HepG2 (cell line): ENCODE measurements around the gene POU2AF2. TPM values are rescaled to one million over a fixed set of nuclear protein-coding genes. Genes with fewer than 3 reads are reported as not detected.

Experiments used
- HES4 ChIP-seq: sonication (generic); formaldehyde crosslinking; IDR thresholded peaks from 2 replicates; pipeline ENCODE4 v1.9.0; 2021; ENCODE audit warnings: mild to moderate bottlenecking, missing genetic modification reagents, borderline replicate concordance
- HNRNPLL ChIP-seq: fragments of 200-400 bp; formaldehyde crosslinking; IDR thresholded peaks from 2 replicates; pipeline ENCODE4 v1.6.1; 2017; ENCODE audit warnings: mild to moderate bottlenecking, low read depth, low read length; ENCODE audit not compliant: poor library complexity, severe bottlenecking
- PHF21A ChIP-seq: sonication (generic); formaldehyde crosslinking; IDR thresholded peaks from 2 replicates; pipeline ENCODE4 v1.5.0; 2020; ENCODE audit warnings: mild to moderate bottlenecking, missing genetic modification reagents
- RAD21 ChIP-seq: fragments of 450-650 bp; formaldehyde crosslinking; IDR thresholded peaks from 2 replicates; pipeline ENCODE4 v1.5.0; 2020; ENCODE audit warnings: mild to moderate bottlenecking
- RELA ChIP-seq: sonication (generic); formaldehyde crosslinking; IDR thresholded peaks from 2 replicates; pipeline ENCODE4 v1.4.0; 2020; ENCODE audit warnings: missing genetic modification reagents
- SALL1 ChIP-seq: sonication (generic); formaldehyde crosslinking; IDR thresholded peaks from 2 replicates; pipeline ENCODE4 v1.8.0; 2022; ENCODE audit warnings: mild to moderate bottlenecking, missing genetic modification reagents
- SIX4 ChIP-seq: sonication (generic); formaldehyde crosslinking; IDR thresholded peaks from 2 replicates; pipeline ENCODE4 v1.4.0; 2020; ENCODE audit warnings: missing genetic modification reagents
- TEAD3 ChIP-seq: optimal IDR thresholded peaks from 2 replicates; pipeline ENCODE3; 2016; ENCODE audit warnings: borderline replicate concordance
- TGIF2 ChIP-seq: IDR thresholded peaks from 2 replicates; pipeline ENCODE4 v1.6.1; 2016; ENCODE audit warnings: control low read depth, missing compliant biosample characterization
- ZNF17 ChIP-seq: sonication (generic); formaldehyde crosslinking; IDR thresholded peaks from 2 replicates; pipeline ENCODE4 v1.5.0; 2020; ENCODE audit warnings: mild to moderate bottlenecking, missing genetic modification reagents
- ZNF329 ChIP-seq: sonication (generic); formaldehyde crosslinking; IDR thresholded peaks from 2 replicates; pipeline ENCODE4 v1.9.0; 2021; ENCODE audit warnings: low read depth, mild to moderate bottlenecking, missing genetic modification reagents
- ZNF431 ChIP-seq: sonication (generic); formaldehyde crosslinking; IDR thresholded peaks from 2 replicates; pipeline ENCODE4 v1.9.0; 2022; ENCODE audit warnings: missing genetic modification reagents, low read depth, mild to moderate bottlenecking, borderline replicate concordance
- ZNF460 ChIP-seq: sonication (generic); formaldehyde crosslinking; IDR thresholded peaks from 2 replicates; pipeline ENCODE4 v1.5.1; 2020; ENCODE audit warnings: missing genetic modification reagents, mild to moderate bottlenecking, borderline replicate concordance
- ZNF558 ChIP-seq: sonication (generic); formaldehyde crosslinking; IDR thresholded peaks from 2 replicates; pipeline ENCODE4 v1.9.0; 2022; ENCODE audit warnings: mild to moderate bottlenecking, missing genetic modification reagents, borderline replicate concordance
- ZSCAN25 ChIP-seq: sonication (generic); formaldehyde crosslinking; IDR thresholded peaks from 2 replicates; pipeline ENCODE4 v1.8.0; 2022; ENCODE audit warnings: mild to moderate bottlenecking, missing genetic modification reagents
- polyA plus RNA-seq, 8 experiments: library from polyadenylated mRNA; depleted of rRNA in 3 of 8; stranded (reverse) in 7 of 8; unstranded in 1 of 8; fragments of >200 nt; fragmentation: Illumina TruSeq in 4 of 8; extraction: Trizol in 4 of 8; gene quantifications; 2 replicates each; pipeline versions ENCODE4 v1.2.1 to v1.2.3, GENCODE V29; 2011 to 2016; ENCODE audit warnings: low read depth in 4 of 8, missing spikeins in 1 of 8, mixed read lengths in 1 of 8; ENCODE audit not compliant: insufficient read depth in 1 of 8
- total RNA-seq, 5 experiments: library from RNA; depleted of rRNA; stranded (reverse); fragments of >200 nt; fragmentation: Illumina TruSeq; extraction: Trizol; gene quantifications; 2 replicates each; pipeline ENCODE4 v1.2.3, GENCODE V29; 2016; ENCODE audit warnings: low read depth in 1 of 5

The POU2AF2 gene
- total and polyA plus RNA-seq, 2 of the 13 experiments (the other 11 are each of a cell fraction or from before 2014, with no cell fraction given) = 0.11 TPM; not detected in 1

GRCh38 chr11:111299101-111300026 lies 53.8 kb downstream of the POU2AF2 start (continued):
- TF ChIP-seq ZNF17 (CRISPR knock-in tag) (0 out of 2 replicates have a peak, but pooled peaks have one; percentile 27), TGIF2 (CRISPR knock-in tag) (peak; percentile 36; the same call in 1 of the 2 replicates), RELA (CRISPR knock-in tag) (no peak), ZNF460 (CRISPR knock-in tag) (no peak), HES4 (CRISPR knock-in tag) (peak; percentile 86; the same call in 1 of the 2 replicates), ZNF329 (CRISPR knock-in tag) (peak; percentile 76; the same call in 1 of the 2 replicates), SIX4 (CRISPR knock-in tag) (no peak), PHF21A (CRISPR knock-in tag) (no peak; the same call in 1 of the 2 replicates), HNRNPLL (peak; percentile 92), ZNF558 (CRISPR knock-in tag) (peak; percentile 64; the same call in 1 of the 2 replicates), ZSCAN25 (CRISPR knock-in tag) (peak; percentile 98), TEAD3 (peak; percentile 30), SALL1 (CRISPR knock-in tag) (peak; percentile 50), RAD21 (CRISPR knock-in tag) (peak; percentile 92), ZNF431 (0 out of 2 replicates have a peak, but pooled peaks have one; percentile 42)
